AG09319 (cell line): ENCODE results near the gene PEX26.

Source experiments
- DNase-seq: peaks from one replicate; pipeline ENCODE4 v3.0.0-alpha.2; 2010; ENCODE audit warnings: low read depth; ENCODE audit errors: extremely low read depth
- TF ChIP-seq, protein P1 (sequence below): IDR thresholded peaks from 2 replicates; pipeline ENCODE4 v1.5.1; 2011; ENCODE audit warnings: low read depth, mild to moderate bottlenecking, inconsistent platforms, low read length, moderate library complexity

The PEX26 gene

GRCh38 chr22:18114495-18114894, 36.7 kb downstream of the PEX26 start:
- DNase-seq, result no peak

GRCh38 chr22:18114976-18115652, 37.3 kb downstream of the PEX26 start:
- TF ChIP-seq, protein P1, sequence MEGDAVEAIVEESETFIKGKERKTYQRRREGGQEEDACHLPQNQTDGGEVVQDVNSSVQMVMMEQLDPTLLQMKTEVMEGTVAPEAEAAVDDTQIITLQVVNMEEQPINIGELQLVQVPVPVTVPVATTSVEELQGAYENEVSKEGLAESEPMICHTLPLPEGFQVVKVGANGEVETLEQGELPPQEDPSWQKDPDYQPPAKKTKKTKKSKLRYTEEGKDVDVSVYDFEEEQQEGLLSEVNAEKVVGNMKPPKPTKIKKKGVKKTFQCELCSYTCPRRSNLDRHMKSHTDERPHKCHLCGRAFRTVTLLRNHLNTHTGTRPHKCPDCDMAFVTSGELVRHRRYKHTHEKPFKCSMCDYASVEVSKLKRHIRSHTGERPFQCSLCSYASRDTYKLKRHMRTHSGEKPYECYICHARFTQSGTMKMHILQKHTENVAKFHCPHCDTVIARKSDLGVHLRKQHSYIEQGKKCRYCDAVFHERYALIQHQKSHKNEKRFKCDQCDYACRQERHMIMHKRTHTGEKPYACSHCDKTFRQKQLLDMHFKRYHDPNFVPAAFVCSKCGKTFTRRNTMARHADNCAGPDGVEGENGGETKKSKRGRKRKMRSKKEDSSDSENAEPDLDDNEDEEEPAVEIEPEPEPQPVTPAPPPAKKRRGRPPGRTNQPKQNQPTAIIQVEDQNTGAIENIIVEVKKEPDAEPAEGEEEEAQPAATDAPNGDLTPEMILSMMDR, result no peak
- no peak for DNase-seq

More at GRCh38 chr22:18114495-18114894, 36.7 kb downstream of the PEX26 start:
- TF ChIP-seq, protein P1, result no peak

GRCh38 chr22:18115906-18116371, 38.1 kb downstream of the PEX26 start:
- TF ChIP-seq, protein P1, result no peak
- DNase-seq, result no peak

DNA sequence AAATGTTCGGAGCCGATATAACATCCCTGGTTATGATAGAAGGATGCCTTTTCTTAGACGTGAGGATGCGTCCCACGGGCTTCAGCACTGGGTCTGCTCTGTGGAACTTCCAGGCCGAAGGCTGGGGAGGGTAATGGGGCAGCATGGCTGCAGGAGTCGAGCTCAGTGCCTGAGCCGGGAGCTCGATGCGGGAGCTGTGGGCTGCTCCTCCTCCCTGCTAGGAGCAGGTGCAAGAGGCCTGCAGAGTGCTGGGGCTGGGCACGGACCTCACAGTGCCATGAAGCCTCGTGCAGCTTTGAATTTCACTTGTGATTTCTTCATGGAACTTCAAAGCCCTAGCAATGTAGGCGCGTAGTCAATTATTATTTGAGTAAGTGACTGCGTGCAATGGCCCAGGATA, 38.8 kb downstream of the PEX26 start:
- no peak for DNase-seq
- TF ChIP-seq, protein P1, result no peak

DNA sequence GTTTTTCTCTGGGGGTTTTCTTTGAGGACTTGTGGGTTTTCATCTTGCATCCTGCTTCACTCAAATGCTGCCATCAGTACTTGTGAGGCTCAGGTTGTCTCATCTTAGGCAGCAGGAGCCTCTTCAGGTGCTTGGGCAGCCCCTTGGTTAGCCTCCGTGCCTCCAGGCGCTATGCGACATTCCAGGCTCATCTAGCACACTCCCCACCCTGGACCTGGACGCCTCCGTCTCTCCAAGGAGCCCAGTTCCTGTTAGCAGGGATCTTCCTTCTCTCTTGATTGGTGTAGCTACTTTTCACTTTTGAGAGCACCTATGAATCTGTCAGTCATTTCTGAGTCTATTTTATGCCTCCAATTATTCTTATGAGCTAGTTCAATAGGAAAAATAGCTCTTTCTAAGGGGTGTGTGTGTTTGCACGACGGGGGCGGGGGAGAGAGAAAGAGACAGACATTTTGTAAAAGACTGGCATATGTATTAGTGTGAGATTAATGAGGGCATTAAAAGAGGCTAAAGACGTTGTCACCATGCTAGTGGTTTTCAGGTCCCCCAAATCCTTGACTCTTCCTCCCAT, 40.6 kb downstream of the PEX26 start:
- TF ChIP-seq, protein P1, result no peak
- DNase-seq, result no peak

DNA sequence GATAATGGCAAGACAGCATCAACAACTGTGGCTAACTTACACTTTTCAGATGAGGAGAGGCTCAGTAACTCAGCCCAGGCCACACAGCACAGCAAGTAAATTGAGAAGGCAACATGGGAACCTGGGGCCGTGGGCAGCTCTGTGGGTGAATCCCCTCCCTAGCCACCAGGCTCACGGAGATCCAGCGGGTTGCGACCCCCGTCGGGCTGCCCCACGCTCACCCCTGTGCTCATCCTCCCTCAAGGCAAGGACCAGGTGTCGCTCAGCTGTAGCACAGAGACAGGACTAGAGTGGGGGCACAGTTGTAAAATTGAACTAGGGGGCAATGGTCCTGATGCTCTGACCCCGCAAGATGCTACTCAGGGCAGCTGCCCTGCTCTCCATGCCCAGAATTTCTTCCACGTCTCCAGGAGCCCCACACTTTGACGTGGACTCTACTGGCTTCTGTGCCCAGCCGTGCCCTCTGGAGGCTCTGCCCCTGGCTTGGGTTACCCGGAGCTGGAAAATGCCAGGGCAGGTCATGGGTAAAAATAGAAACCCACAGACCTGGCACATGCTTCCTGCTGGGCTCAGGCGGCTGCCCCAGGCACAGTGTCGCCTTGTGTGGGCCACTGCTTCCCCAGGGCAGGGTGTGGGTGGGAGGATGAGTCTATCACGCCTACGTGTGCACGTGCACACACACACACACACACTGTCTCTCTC, 41.8 kb downstream of the PEX26 start:
- no peak for DNase-seq
- TF ChIP-seq, protein P1, result no peak

GRCh38 chr22:18120857-18121256, 43.1 kb downstream of the PEX26 start:
- no peak for DNase-seq
- TF ChIP-seq, protein P1, result no peak
